Adrenal gland (tissue), 19 donors: ENCODE measurements around the gene CHURC1. TPM values are rescaled to one million over a fixed set of nuclear protein-coding genes. Genes with fewer than 3 reads are reported as not detected.
A peak's percentile ranks its signal among the peaks of the same experiment; 100 is the strongest.

ENCODE experiments used
- DNase-seq, 7 donors: peaks; one replicate each; pipeline ENCODE4 v3.0.0-alpha.2; 2019 to 2020
- H3K27ac ChIP-seq, 5 donors: fragments of 200-600 bp; sonication (generic) in 4 of 5; 1 replicate in 3 of 5; 2 replicates in 2 of 5; pipeline versions ENCODE4 v1.5.1 to v1.8.0; 2016 to 2020; ENCODE audit warnings: mild to moderate bottlenecking in 1 of 5
- H3K27me3 ChIP-seq: fragments of 200-600 bp; 2 replicates; pipeline ENCODE4 v1.8.0; 2021
- H3K36me3 ChIP-seq, 2 donors: fragments of 200-600 bp; replicated peaks in 1 of 2; 1 replicate in 1 of 2; 2 replicates in 1 of 2; pipeline versions ENCODE4 v1.5.1 to v1.8.0; 2018 to 2022
- H3K4me1 ChIP-seq, 2 donors: fragments of 200-600 bp; replicated peaks in 1 of 2; 1 replicate in 1 of 2; 2 replicates in 1 of 2; pipeline versions ENCODE4 v1.5.1 to v1.8.0; 2018 to 2021
- H3K4me3 ChIP-seq, 4 donors: fragments of 200-600 bp; sonication (generic) in 3 of 4; one replicate each; pipeline ENCODE4 v1.5.1; 2016 to 2018
- H3K9me3 ChIP-seq, 3 donors: fragments of 200-600 bp; sonication (generic) in 1 of 3; replicated peaks in 1 of 3; 1 replicate in 2 of 3; 2 replicates in 1 of 3; pipeline versions ENCODE4 v1.5.1 to v1.8.0; 2016 to 2021
- POLR2A ChIP-seq, 2 donors: fragments of 450-650 bp; IDR thresholded peaks; one replicate each; pipeline ENCODE4 v1.6.1; 2017; ENCODE audit warnings: antibody characterized with exemption in 2 of 2, mild to moderate bottlenecking in 2 of 2, moderate library complexity in 1 of 2
- WGBS, 4 donors: extraction: QIAGEN DNeasy Blood & Tissue Kit in 2 of 4; methylation state at CpG; one replicate each; pipeline versions ENCODE4 v1.1.5 to v1.1.7; 2013 to 2017; 5-methylcytosine and 5-hydroxymethylcytosine counted together
- intact Hi-C, 2 donors: fragments of 100-400 bp; cut with DNase I; formaldehyde crosslinking; loops; one replicate each; pipeline versions ENCODE4 v1.14.1 to v1.15.0; 2022 to 2023
- long read RNA-seq, 10 donors: library from polyadenylated mRNA in 3 of 10; unstranded in 2 of 10; stranded (forward) in 1 of 10; transcript quantifications; one replicate each; pipeline ENCODE4 v2.0.0 and lab custom pipeline, GENCODE V29; 2021 to 2026
- polyA plus RNA-seq, 3 donors: library from polyadenylated mRNA; stranded (reverse); fragments of 200-250 nt in 2 of 3; fragments of 350-450 nt in 1 of 3; fragmentation: Illumina TruSeq in 1 of 3; extraction: RNeasy Lipid Tissue Mini Kit (QIAGEN cat#74804) in 1 of 3; gene quantifications; one replicate each; pipeline ENCODE4 v1.2.3, GENCODE V29; 2013 to 2014
- total RNA-seq, 9 donors: library from RNA; depleted of rRNA in 4 of 9; stranded (reverse); fragments of >200 nt in 4 of 9; fragments of 120-200 nt in 1 of 9; fragmentation: NEBNext Ultra II Directional in 1 of 9; extraction: Animal tissue kit (Norgen Biotek cat#: 25700) in 1 of 9; gene quantifications; one replicate each; pipeline versions ENCODE4 v1.1.0 to v1.2.4, GENCODE V29; 2013 to 2023
- TF ChIP-seq, protein P1 (sequence below), 6 experiments: fragments of 450-650 bp in 4 of 6; fragments of 200-600 bp in 2 of 6; sonication (generic) in 1 of 6; IDR thresholded peaks; 1 replicate in 5 of 6; 2 replicates in 1 of 6; pipeline versions ENCODE4 v1.5.1 to v1.8.0; 2016 to 2021; ENCODE audit warnings: antibody characterized with exemption in 6 of 6, mild to moderate bottlenecking in 2 of 6, moderate library complexity in 1 of 6
- donor health status: healthy with polysubstance abuse.
- donor health status: Bipolar disorder and iron deficiency.
- donor health status: DM: yes; HTN: yes; CAD: no.
- donor health status: DM: no; HTN: no; CAD: no.
- donor health status: DM: no; HTN: no; CAD: no.
- donor health status: DM: yes; HTN: yes; CAD: no.

The CHURC1 gene
- total RNA-seq (100 to 1,000 TPM in 1 of 9 donors, 10 to 100 TPM in 8; 54.4 to 101 (median 74.7) TPM), polyA plus RNA-seq (10 to 100 TPM; 36.7 to 97.0 (median 46.4) TPM)
- long read RNA-seq, donor 1, transcript CHURC1-202 (3 exons, 439 nt): minor isoform, 9 of 86 reads
- long read RNA-seq, donor 1, transcript CHURC1-208 (4 exons, 3,615 nt): minor isoform, 7 of 86 reads
- long read RNA-seq, donor 1, transcript CHURC1-203 (4 exons, 2,629 nt): major isoform, 63 of 86 reads
- long read RNA-seq, donor 1, partial matches to known transcripts: 5 of 86 reads
- long read RNA-seq, donor 1, other reads (novel, unspliced or antisense): 0 of 86 reads
- long read RNA-seq, donor 2, transcript CHURC1-208 (4 exons, 3,615 nt): minor isoform, 6 of 34 reads
- long read RNA-seq, donor 2, transcript CHURC1-203 (4 exons, 2,629 nt): major isoform, 25 of 34 reads
- long read RNA-seq, donor 2, partial matches to known transcripts: 0 of 34 reads
- long read RNA-seq, donor 2, other reads (novel, unspliced or antisense): 0 of 34 reads
- long read RNA-seq, donor 3, transcript CHURC1-208 (4 exons, 3,615 nt): minor isoform, 5 of 57 reads
- long read RNA-seq, donor 3, transcript CHURC1-203 (4 exons, 2,629 nt): major isoform, 46 of 57 reads
- long read RNA-seq, donor 3, transcript CHURC1-202 (3 exons, 439 nt): minor isoform, 5 of 57 reads
- long read RNA-seq, donor 3, partial matches to known transcripts: 0 of 57 reads
- long read RNA-seq, donor 3, other reads (novel, unspliced or antisense): 0 of 57 reads
- long read RNA-seq, donor 4, transcript CHURC1-208 (4 exons, 3,615 nt): minor isoform, 23 of 164 reads
- long read RNA-seq, donor 4, transcript CHURC1-202 (3 exons, 439 nt): minor isoform, 12 of 164 reads
- long read RNA-seq, donor 4, transcript CHURC1-203 (4 exons, 2,629 nt): major isoform, 123 of 164 reads
- long read RNA-seq, donor 4, partial matches to known transcripts: 1 of 164 reads
- long read RNA-seq, donor 4, other reads (novel, unspliced or antisense): 2 of 164 reads
- long read RNA-seq, donor 5, transcript CHURC1-208 (4 exons, 3,615 nt): minor isoform, 18 of 133 reads
- long read RNA-seq, donor 5, transcript CHURC1-205 (3 exons, 1,521 nt): minor isoform, 6 of 133 reads
- long read RNA-seq, donor 5, transcript CHURC1-203 (4 exons, 2,629 nt): major isoform, 83 of 133 reads
- long read RNA-seq, donor 5, transcript CHURC1-202 (3 exons, 439 nt): minor isoform, 11 of 133 reads
- long read RNA-seq, donor 5, partial matches to known transcripts: 7 of 133 reads
- long read RNA-seq, donor 5, other reads (novel, unspliced or antisense): 2 of 133 reads
- long read RNA-seq, donor 6, transcript CHURC1-202 (3 exons, 439 nt): minor isoform, 11 of 138 reads
- long read RNA-seq, donor 6, transcript CHURC1-203 (4 exons, 2,629 nt): major isoform, 95 of 138 reads
- long read RNA-seq, donor 6, transcript CHURC1-208 (4 exons, 3,615 nt): minor isoform, 27 of 138 reads
- long read RNA-seq, donor 6, partial matches to known transcripts: 0 of 138 reads
- long read RNA-seq, donor 6, other reads (novel, unspliced or antisense): 3 of 138 reads
- long read RNA-seq, donor 7, transcript CHURC1-202 (3 exons, 439 nt): minor isoform, 7 of 26 reads
- long read RNA-seq, donor 7, transcript CHURC1-203 (4 exons, 2,629 nt): major isoform, 14 of 26 reads
- long read RNA-seq, donor 7, partial matches to known transcripts: 0 of 26 reads
- long read RNA-seq, donor 7, other reads (novel, unspliced or antisense): 0 of 26 reads
- long read RNA-seq, donor 8, transcript CHURC1-203 (4 exons, 2,629 nt): major isoform, 35 of 52 reads
- long read RNA-seq, donor 8, transcript CHURC1-202 (3 exons, 439 nt): minor isoform, 6 of 52 reads
- long read RNA-seq, donor 8, partial matches to known transcripts: 5 of 52 reads
- long read RNA-seq, donor 8, other reads (novel, unspliced or antisense): 0 of 52 reads
- long read RNA-seq, donor 9, transcript CHURC1-203 (4 exons, 2,629 nt): major isoform, 45 of 55 reads
- long read RNA-seq, donor 9, transcript CHURC1-208 (4 exons, 3,615 nt): minor isoform, 5 of 55 reads
- long read RNA-seq, donor 9, partial matches to known transcripts: 0 of 55 reads
- long read RNA-seq, donor 9, other reads (novel, unspliced or antisense): 0 of 55 reads
- long read RNA-seq, donor 10, transcript CHURC1-203 (4 exons, 2,629 nt): major isoform, 26 of 31 reads
- long read RNA-seq, donor 10, partial matches to known transcripts: 0 of 31 reads
- long read RNA-seq, donor 10, other reads (novel, unspliced or antisense): 0 of 31 reads

DNA sequence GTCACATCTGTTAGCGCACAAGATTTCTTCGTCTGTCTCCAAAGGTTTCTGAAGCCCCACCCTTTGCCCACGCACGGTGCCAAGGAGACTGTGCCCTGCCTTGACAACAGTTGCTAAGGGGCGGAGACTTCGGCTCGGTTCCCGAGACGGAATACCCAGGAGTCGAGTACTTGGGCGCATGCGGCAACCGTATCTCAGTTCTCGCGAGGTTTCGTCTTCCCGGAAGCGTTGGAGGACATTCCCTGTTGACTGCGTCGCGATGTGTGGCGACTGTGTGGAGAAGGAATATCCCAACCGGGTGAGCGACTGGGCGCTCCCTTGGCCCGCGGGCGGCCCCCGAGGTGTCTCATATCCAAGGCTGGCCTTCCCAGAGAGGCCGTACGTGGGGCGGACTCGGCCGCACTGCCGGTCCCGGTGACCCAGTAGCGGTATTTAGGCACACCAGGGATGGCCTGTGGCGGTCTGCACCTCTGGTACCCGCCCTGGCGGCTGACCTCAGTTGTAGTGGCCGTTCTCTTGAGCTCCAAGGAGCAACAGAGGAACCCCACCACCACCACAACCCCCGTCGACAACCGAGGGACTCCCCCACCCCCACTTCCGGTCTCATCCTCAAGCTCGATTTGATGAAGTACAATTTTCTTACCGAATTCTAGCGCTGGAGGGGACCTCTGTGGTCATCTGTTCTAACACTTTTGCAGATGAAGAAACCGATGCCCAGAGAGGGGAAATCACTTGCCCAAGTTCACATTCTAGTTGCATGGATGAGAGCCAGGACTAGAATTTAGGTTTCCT, at the start of gene CHURC1:
CHURC1 (plus strand) TSS at position 219 of the 792 bp plus-strand sequence; CDS start at position 260, 41 bp downstream.
- no peaks in the 10 kb centered on the region for H3K9me3 ChIP-seq
- 0% methylated on average over 14 to 49 of the region's 49 CpGs for WGBS, 4 donors
- peak within 1 kb of the TSS; percentile 30 to 94 (median 86) for H3K4me3 ChIP-seq
- no peaks in the 10 kb centered on the region for H3K36me3 ChIP-seq
- TF ChIP-seq, protein P1, sequence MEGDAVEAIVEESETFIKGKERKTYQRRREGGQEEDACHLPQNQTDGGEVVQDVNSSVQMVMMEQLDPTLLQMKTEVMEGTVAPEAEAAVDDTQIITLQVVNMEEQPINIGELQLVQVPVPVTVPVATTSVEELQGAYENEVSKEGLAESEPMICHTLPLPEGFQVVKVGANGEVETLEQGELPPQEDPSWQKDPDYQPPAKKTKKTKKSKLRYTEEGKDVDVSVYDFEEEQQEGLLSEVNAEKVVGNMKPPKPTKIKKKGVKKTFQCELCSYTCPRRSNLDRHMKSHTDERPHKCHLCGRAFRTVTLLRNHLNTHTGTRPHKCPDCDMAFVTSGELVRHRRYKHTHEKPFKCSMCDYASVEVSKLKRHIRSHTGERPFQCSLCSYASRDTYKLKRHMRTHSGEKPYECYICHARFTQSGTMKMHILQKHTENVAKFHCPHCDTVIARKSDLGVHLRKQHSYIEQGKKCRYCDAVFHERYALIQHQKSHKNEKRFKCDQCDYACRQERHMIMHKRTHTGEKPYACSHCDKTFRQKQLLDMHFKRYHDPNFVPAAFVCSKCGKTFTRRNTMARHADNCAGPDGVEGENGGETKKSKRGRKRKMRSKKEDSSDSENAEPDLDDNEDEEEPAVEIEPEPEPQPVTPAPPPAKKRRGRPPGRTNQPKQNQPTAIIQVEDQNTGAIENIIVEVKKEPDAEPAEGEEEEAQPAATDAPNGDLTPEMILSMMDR (IDR thresholded peaks at IDR 0.05): peak in 1 of 6 experiments; percentile 12
- peak; percentile 82 to 91 for TF ChIP-seq POLR2A (IDR thresholded peaks at IDR 0.05)
- H3K4me1 ChIP-seq: peaks cover 20 to 41% of the 10 kb centered on the region in 2 donors
- peak within 1 kb of the TSS; percentile 92 to 99 (median 95) for H3K27ac ChIP-seq
- DNase-seq: peak; percentile 99 to 100 (median 99)
- intact Hi-C loops: loop anchor here in 1 of 2 donors (5.0 kb wide), 1 partner anchor 68 kb away; no protein-coding TSS in a partner anchor
- H3K27me3 ChIP-seq: no peaks in the 10 kb centered on the region

DNA sequence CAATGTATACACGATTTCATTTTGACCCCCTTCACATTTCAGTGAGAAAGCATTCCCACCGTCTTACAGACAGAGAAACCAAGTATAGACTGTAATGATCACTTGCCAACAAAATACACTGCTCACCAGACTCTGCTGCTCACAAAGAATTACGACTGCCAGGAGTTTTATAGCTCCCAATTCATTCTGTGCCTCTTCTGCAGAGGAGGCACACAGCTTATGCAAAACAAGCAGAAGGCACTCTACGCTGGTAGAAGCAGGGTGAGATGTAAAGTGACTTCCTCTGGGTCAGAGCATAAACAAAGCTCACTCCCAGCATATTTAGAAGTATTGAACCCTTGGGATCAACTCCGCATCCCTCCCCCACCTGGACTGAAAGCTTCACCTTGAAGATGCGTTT, 49.1 kb upstream of the CHURC1 start:
- no peak overlapping the region for H3K4me3 ChIP-seq
- H3K36me3 ChIP-seq: no peaks in the 10 kb centered on the region
- DNase-seq: no peak
- no peaks in the 10 kb centered on the region for H3K9me3 ChIP-seq
- no peak overlapping the region for H3K27ac ChIP-seq
- 57 to 69% (median 63%) methylated on average over 5 to 6 of the region's 6 CpGs for WGBS, 4 donors
- H3K27me3 ChIP-seq: peaks cover 5% of the 10 kb centered on the region
- TF ChIP-seq, protein P1 (IDR thresholded peaks at IDR 0.05): no peak
- TF ChIP-seq POLR2A (IDR thresholded peaks at IDR 0.05): no peak
- intact Hi-C loops: no loop called here
- no peaks in the 10 kb centered on the region for H3K4me1 ChIP-seq

DNA sequence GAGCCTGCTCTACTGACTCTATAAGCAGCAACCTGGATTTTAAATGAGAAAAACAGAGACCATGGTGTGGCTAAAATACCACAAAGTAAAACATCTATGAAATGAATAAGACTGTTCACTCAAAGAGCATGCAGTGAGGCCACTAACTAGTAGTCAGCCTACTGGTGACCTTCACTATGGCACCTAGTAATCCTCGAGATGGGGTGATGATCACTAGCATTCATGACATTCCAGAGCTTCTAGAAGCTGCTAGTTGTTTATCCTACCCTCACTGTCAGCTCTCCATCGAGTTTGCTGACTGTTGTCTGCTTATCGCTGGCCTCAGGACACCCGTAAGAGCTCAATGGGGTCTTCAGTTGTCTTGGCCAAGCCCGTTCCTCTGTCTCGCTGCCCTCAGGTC, 48.3 kb upstream of the CHURC1 start:
- H3K27me3 ChIP-seq: peaks cover 5% of the 10 kb centered on the region

More for the DNA sequence above, 48.3 kb upstream of the CHURC1 start:
- 76 to 83% (median 78%) methylated on average over 6 of the region's 6 CpGs for WGBS, 4 donors
- Histone ChIP-seq H3K4me1 (no peaks in the 10 kb centered on the region), H3K27ac (no peak overlapping the region), H3K36me3 (no peaks in the 10 kb centered on the region), H3K4me3 (no peak overlapping the region), H3K9me3 (no peaks in the 10 kb centered on the region)
- intact Hi-C loops: no loop called here
- TF ChIP-seq POLR2A (IDR thresholded peaks at IDR 0.05): no peak
- TF ChIP-seq, protein P1 (IDR thresholded peaks at IDR 0.05): no peak
- no peak for DNase-seq
